ENCODE data around the gene EDC3.
"Not testable (repeated sequence)": the region's sequence is repeated elsewhere in the genome, so short reads cannot be mapped to it uniquely, and the experiment has no call there.

The EDC3 gene

DNA sequence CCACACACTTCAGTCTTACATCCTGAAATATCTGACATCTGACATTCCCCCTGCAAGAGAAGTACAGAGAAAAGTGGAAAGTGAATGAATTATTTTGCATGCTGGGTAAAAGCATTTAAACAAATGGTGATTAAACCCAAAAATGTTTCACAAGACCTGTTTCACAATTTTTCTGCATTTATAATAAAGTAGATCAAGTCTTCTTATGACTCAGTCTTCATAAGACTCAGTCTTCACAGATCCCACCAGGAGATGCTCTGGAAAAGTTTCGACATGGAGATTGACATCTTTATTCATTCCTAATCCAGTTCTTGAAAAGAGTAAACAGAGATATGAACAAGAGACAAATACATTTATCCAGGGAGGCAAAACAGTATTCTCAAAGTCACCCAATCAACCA, 13.2 kb upstream of the EDC3 start:
- no peak for DNase-seq

DNA sequence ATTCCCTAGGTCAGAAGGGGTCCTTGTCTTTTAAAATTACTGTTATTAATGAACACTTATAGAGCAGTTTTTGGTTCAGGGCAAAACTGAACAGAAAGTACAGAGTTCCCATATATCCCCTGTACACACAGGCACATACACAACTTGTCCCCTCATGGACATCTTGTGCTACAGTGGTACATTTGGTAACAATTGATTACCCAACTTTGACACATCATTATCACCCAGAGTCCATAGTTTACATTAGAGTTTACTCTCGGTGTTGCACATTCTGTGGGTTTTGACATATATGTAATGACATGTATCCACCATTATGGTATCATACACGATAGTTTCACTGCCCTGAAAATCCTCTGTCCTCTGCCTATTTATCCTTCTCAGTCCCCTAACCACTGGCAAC, 984 bp upstream of the EDC3 start:
- DNase-seq: no peak

- no peak for DNase-seq
Measured at GRCh38 chr15:74696398-74696729, 540 bp upstream of the EDC3 start.

DNA sequence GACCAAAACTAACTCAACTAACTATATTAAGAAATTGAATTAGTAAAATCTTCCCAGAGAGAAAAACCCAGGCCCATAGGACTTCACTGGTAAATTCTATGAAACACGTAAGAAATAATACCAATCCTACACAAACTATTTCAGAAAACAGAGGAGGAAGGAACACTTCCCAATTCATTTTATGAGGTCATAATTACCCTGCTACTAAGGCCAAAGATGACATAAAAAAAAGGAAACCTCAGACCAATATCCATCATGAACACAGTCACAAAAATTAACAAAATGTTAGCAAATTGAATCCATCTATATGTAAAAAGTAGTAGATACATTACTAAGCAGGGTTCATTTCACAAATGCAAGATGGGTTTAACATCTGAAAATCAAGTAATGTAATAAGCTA, 3.5 kb downstream of the EDC3 start:
- DNase-seq: no peak

DNA sequence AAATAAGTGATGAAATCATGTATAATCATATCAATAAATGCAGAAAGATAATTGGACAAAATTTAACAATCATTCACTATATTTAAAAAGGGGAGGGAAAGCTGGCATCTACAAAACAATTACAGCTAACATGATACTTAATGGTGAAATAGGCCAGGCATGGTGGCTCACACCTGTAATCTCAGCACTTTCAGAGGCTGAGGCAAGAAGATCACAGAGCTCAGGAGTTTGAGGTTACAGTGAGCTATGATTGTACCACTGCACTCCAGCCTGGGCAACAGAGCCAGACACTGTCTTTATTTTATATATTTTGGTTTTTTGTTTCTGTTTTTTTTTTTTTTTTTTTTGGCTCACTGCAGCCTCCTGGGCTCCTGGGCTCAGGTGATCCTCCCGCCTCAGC, 12.1 kb downstream of the EDC3 start:
- DNase-seq: no peak

- no peak for DNase-seq
Measured at GRCh38 chr15:74682954-74683353, 12.9 kb downstream of the EDC3 start.

- DNase-seq: no peak
Measured at GRCh38 chr15:74680456-74680855, 15.4 kb downstream of the EDC3 start.

DNA sequence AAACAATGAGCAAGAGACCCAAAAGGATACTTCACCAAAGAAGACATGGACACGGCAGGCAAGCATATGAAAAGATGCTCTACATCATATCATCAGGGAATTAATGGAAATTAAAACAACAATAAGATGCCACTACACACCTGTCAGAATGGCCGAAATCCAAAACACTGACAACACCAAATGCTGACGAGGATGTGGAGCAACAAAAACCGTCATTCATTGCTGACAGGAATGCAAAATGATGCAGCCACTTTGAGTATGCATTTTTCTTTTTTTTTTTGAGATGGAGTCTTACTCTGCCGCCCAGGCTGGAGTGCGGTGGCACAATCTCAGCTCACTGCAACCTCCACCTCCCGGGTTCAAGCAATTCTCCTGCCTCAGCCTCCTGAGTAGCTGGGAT, 19.0 kb downstream of the EDC3 start:
- DNase-seq: no peak

GRCh38 chr15:74674161-74674560, 21.7 kb downstream of the EDC3 start:
- no peak for DNase-seq

DNA sequence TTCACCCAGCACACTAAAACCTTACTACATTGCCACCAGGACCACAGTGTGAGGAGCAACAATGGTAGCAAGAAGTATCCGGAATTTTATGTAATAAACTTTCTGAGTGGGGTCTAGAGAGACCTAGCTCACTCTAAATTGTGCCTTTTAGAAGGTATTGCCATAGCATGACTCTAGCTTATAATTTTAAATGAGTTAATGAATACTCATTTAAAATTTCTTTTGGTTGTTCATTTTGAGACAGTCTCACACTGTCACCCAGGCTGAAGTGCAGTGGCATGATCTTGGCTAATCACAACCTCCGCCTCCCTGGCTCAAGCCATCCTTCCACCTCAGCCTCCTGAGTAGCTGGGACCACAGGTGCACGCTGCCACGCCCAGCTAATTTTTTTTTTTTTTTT, 26.2 kb downstream of the EDC3 start:
- DNase-seq: no peak

DNA sequence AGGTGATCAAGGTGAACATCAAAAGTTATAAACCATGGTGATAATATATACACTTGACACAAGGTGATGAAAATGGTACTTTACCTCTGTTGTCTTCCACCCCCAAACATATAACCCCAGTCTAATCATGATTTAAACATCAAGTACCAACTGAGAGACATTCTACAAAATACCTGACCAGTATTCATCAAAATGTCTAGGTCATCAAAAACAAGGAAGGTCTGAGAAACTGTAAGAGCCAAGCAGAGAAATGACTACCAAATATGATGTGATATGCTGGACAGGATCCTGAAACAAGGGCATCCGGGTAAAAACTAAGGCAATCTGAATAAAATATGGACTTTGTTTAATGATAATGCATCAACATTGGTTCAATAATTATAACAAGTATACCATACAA, 27.8 kb downstream of the EDC3 start:
- DNase-seq: no peak

- DNase-seq: no peak
Measured at GRCh38 chr15:74664670-74665069, 31.2 kb downstream of the EDC3 start.

GRCh38 chr15:74664028-74664616, 31.7 kb downstream of the EDC3 start:
- DNase-seq: no peak

- no peak for DNase-seq
Measured at GRCh38 chr15:74663303-74664027, 32.4 kb downstream of the EDC3 start.

- no peak for DNase-seq
Measured at GRCh38 chr15:74662064-74662860, 33.6 kb downstream of the EDC3 start.

- DNase-seq: not testable (repeated sequence)
Measured at GRCh38 chr15:74661280-74661679, 34.5 kb downstream of the EDC3 start.

GRCh38 chr15:74657846-74658245, 38.0 kb downstream of the EDC3 start:
- DNase-seq: no peak

GRCh38 chr15:74656935-74657535, 38.8 kb downstream of the EDC3 start:
- DNase-seq: no peak

GRCh38 chr15:74655424-74655823, 40.4 kb downstream of the EDC3 start:
- no peak for DNase-seq

DNA sequence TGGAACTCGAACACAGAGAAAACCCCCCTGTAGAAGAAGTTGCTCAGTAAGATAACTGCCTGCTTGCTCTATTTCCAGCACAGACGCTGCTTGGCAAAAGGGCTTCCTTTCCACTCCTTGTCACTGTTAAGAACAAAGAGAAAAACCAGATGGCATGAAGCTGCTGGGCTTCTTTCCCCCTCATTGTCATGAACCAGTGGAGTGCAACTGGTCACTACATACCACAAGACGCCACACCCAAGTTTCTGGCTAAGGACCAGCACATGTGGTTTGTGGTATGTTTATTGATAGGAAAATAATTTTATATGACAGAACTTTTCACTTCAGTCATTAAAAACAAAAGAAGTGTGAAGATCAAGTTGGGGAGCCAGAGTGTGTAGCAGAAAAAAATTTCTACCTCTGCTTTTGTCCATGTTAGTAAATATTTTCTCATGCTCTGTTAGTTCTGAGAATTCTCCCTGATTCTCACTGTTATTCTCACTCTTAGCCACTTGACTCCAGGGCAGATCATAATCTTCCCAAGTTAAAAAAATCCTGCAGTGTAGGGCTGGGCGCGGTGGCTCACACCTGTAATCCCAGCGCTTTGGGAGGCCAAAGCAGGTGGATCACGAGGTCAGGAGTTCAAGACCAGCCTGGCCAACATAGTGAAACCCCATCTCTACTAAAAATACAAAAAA, 42.3 kb downstream of the EDC3 start:
- no peak for DNase-seq

- no peak for DNase-seq
Measured at GRCh38 chr15:74651242-74651741, 44.5 kb downstream of the EDC3 start.

DNA sequence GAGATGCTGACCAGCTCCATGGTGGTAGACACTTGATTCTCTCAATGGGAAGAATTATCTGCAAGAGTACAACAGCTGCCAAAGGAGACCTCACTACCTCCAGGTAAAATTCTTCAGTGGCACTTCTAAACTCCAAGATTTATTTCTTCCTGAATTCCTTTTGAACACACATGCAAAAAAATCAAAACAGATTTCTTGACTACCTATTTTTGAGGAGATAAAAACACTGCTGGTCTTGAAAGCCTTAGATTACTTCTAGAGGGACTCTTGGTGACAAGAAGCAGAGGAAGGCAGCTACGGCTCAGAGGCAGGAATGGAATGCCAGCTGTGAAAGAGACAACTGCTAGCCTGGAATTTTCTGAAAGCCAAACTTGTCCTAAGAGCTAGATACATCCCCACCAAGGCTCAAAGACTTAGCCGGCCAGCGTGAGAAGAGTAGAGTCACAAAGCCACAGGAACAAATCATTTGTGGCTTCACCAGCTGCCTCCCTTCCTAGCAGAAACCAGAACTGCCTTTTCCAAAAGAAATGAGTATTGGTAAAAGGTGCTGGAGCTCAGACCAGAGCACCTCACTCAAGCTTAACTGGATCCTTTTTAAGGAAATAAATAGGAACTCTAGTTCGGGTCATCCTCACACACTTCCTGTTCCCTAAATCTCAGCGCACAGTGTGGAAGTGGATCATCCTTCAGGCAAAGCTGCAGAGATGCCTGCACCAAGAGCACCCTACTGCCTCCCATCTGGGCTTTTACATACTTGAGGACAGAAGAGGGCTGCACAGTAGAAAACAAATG, 47.6 kb downstream of the EDC3 start:
- no peak for DNase-seq

Data from NCI-H510A (cell line).